ENCODE measurements around the gene IL17RC. TPM values are rescaled to one million over a fixed set of nuclear protein-coding genes. Genes with fewer than 3 reads are reported as not detected.

The IL17RC gene
- total RNA-seq, 2 donors from 2014 or later: 21.2 to 26.8 TPM

GRCh38 chr3:9883706-9884554, 33.0 kb upstream of the IL17RC start:
- no peak overlapping the region for H3K4me3 ChIP-seq
- DNase-seq: no peak
- no peaks in the 10 kb centered on the region for H3K36me3 ChIP-seq
- H3K9me3 ChIP-seq: no peaks in the 10 kb centered on the region
- H3K4me1 ChIP-seq: no peaks in the 10 kb centered on the region
- TF ChIP-seq, protein P1, sequence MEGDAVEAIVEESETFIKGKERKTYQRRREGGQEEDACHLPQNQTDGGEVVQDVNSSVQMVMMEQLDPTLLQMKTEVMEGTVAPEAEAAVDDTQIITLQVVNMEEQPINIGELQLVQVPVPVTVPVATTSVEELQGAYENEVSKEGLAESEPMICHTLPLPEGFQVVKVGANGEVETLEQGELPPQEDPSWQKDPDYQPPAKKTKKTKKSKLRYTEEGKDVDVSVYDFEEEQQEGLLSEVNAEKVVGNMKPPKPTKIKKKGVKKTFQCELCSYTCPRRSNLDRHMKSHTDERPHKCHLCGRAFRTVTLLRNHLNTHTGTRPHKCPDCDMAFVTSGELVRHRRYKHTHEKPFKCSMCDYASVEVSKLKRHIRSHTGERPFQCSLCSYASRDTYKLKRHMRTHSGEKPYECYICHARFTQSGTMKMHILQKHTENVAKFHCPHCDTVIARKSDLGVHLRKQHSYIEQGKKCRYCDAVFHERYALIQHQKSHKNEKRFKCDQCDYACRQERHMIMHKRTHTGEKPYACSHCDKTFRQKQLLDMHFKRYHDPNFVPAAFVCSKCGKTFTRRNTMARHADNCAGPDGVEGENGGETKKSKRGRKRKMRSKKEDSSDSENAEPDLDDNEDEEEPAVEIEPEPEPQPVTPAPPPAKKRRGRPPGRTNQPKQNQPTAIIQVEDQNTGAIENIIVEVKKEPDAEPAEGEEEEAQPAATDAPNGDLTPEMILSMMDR (IDR thresholded peaks at IDR 0.05): no peak
- no peak overlapping the region for H3K27ac ChIP-seq
- no peaks in the 10 kb centered on the region for H3K27me3 ChIP-seq
- intact Hi-C loops (cut with DNase I): no loop called here
- no peak overlapping the region for H3K9ac ChIP-seq (ENCODE audit: low read depth in 2 of 2, low read length in 2 of 2)

GRCh38 chr3:9884555-9885165, 32.2 kb upstream of the IL17RC start:
- no peak for DNase-seq
- no peak overlapping the region for H3K9ac ChIP-seq (ENCODE audit: low read depth in 2 of 2, low read length in 2 of 2)
- no peaks in the 10 kb centered on the region for H3K36me3 ChIP-seq
- intact Hi-C loops (cut with DNase I): no loop called here
- TF ChIP-seq, protein P1 (IDR thresholded peaks at IDR 0.05): no peak
- H3K9me3 ChIP-seq: no peaks in the 10 kb centered on the region
- no peaks in the 10 kb centered on the region for H3K27me3 ChIP-seq
- no peak overlapping the region for H3K27ac ChIP-seq
- H3K4me3 ChIP-seq: no peak overlapping the region
- no peaks in the 10 kb centered on the region for H3K4me1 ChIP-seq

GRCh38 chr3:9886328-9886727, 30.6 kb upstream of the IL17RC start:
- H3K27ac ChIP-seq: no peak overlapping the region
- no peak overlapping the region for H3K9ac ChIP-seq (ENCODE audit: low read depth in 2 of 2, low read length in 2 of 2)
- no peak overlapping the region for H3K4me3 ChIP-seq
- intact Hi-C loops (cut with DNase I): no loop called here
- no peaks in the 10 kb centered on the region for H3K36me3 ChIP-seq
- TF ChIP-seq, protein P1 (IDR thresholded peaks at IDR 0.05): no peak
- DNase-seq: no peak
- no peaks in the 10 kb centered on the region for H3K9me3 ChIP-seq
- H3K4me1 ChIP-seq: no peaks in the 10 kb centered on the region
- H3K27me3 ChIP-seq: no peaks in the 10 kb centered on the region

GRCh38 chr3:9887480-9887879, 29.4 kb upstream of the IL17RC start:
- Histone ChIP-seq H3K9ac (ENCODE audit: low read depth in 2 of 2, low read length in 2 of 2) (no peak overlapping the region), H3K4me1 (peaks cover 4% of the 10 kb centered on the region), H3K9me3 (no peaks in the 10 kb centered on the region), H3K4me3 (no peak overlapping the region), H3K36me3 (no peaks in the 10 kb centered on the region), H3K27ac (no peak overlapping the region), H3K27me3 (no peaks in the 10 kb centered on the region)
- intact Hi-C loops (cut with DNase I): no loop called here
- TF ChIP-seq, protein P1 (IDR thresholded peaks at IDR 0.05): no peak
- no peak for DNase-seq

GRCh38 chr3:9888540-9888939, 28.4 kb upstream of the IL17RC start:
- H3K36me3 ChIP-seq: no peaks in the 10 kb centered on the region
- H3K27me3 ChIP-seq: no peaks in the 10 kb centered on the region
- intact Hi-C loops (cut with DNase I): no loop called here
- no peak overlapping the region for H3K4me3 ChIP-seq
- TF ChIP-seq, protein P1 (IDR thresholded peaks at IDR 0.05): no peak
- no peaks in the 10 kb centered on the region for H3K9me3 ChIP-seq
- no peak for DNase-seq
- peaks cover 4% of the 10 kb centered on the region for H3K4me1 ChIP-seq
- no peak overlapping the region for H3K9ac ChIP-seq (ENCODE audit: low read depth in 2 of 2, low read length in 2 of 2)
- H3K27ac ChIP-seq: no peak overlapping the region
